Activated naive CD4-positive, alpha-beta T cell treated with anti-CD3 and anti-CD28 coated beads, Interleukin-2, amount 50 U/mL, for 72 hours (primary cell): Measurements from ENCODE around the gene NR3C1. TPM values are rescaled to one million over a fixed set of nuclear protein-coding genes. Genes with fewer than 3 reads are reported as not detected.

Experiments
- ATAC-seq, 2 donors: fragments of 150-1000 bp; cut with Tn5 transposase; 2 replicates each; pipeline ENCODE4 v1.10.0; 2021; ENCODE audit warnings: mild to moderate bottlenecking in 2 of 2, moderate library complexity in 2 of 2
- DNase-seq, 2 donors: peaks; one replicate each; pipeline ENCODE4 v3.0.0; 2021 to 2022; ENCODE audit warnings: low spot score in 2 of 2
- H3K27ac Mint-ChIP-seq, 2 donors: one replicate each; pipeline ENCODE4 v1.8.0; 2022; ENCODE audit warnings: mild to moderate bottlenecking in 2 of 2, mixed read lengths in 2 of 2
- H3K36me3 Mint-ChIP-seq, 2 donors: one replicate each; pipeline ENCODE4 v1.8.0; 2022; ENCODE audit warnings: mixed read lengths in 2 of 2
- H3K9me3 Mint-ChIP-seq, 2 donors: one replicate each; pipeline ENCODE4 v1.8.0; 2022; ENCODE audit warnings: mixed read lengths in 2 of 2
- total RNA-seq, 2 donors: library from RNA; stranded (reverse); gene quantifications; one replicate each; pipeline ENCODE4 v1.2.3, GENCODE V29; 2022

Gene NR3C1
- total RNA-seq, 2 donors from 2014 or later = 39.5 to 43.6 TPM

DNA sequence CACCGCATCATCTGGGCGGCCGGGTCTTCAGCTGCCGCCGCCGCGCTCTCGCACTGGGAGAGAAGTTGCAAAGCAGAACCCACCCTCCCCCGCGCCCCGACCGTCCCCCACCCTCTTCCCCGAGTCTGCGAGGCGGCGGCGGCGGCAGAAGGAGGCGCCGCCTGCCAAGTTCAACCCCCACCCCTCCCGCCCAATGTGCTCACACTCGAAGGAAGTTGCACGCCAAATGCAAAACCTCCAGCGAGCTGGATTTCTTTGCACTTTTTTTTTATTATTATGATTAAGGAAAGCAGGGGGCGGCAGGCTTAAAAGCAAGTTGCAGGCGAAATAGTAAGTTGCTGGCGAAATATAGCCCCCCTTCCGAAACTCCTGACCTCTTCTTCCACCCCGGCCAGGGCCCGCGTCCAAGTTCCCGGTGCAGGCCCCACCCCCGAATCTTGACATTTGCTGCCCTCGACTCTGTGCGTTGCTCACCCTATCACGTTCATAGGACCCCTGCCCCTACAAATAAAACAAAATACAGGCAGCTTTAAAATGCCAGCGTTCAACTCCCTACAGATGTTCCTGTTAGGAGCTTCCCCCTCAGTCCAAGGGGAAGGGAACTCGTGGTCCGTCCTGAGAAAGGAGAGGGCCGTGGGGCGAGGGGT, 1.1 kb upstream of the NR3C1 start:
- Mint-ChIP-seq H3K36me3 (peaks cover 34 to 43% of the 10 kb centered on the region in 2 donors), H3K9me3 (no peaks in the 10 kb centered on the region), H3K27ac (peak overlapping the region; percentile 96 to 99)
- peak; percentile 55 to 70 for DNase-seq
- peak; percentile 44 to 50 for ATAC-seq

- H3K36me3 Mint-ChIP-seq = peaks cover 37 to 49% of the 10 kb centered on the region in 2 donors
Observed at GRCh38 chr5:143403334-143403592, 223 bp downstream of the NR3C1 start.

GRCh38 chr5:143402553-143403333, 743 bp downstream of the NR3C1 start:
- no peak for ATAC-seq

More at GRCh38 chr5:143403334-143403592, 223 bp downstream of the NR3C1 start:
- Mint-ChIP-seq H3K9me3 (no peaks in the 10 kb centered on the region), H3K27ac (peak overlapping the region; percentile 74 to 99)
- ATAC-seq = peak; percentile 13 to 20
- no peak for DNase-seq

GRCh38 chr5:143402017-143402552, 1.4 kb downstream of the NR3C1 start:
- DNase-seq = no peak
- H3K9me3 Mint-ChIP-seq = no peaks in the 10 kb centered on the region
- no peak for ATAC-seq
- H3K36me3 Mint-ChIP-seq = peaks cover 37 to 45% of the 10 kb centered on the region in 2 donors
- peak overlapping the region; percentile 72 to 99 for H3K27ac Mint-ChIP-seq

More at GRCh38 chr5:143402553-143403333, 743 bp downstream of the NR3C1 start:
- H3K36me3 Mint-ChIP-seq = peaks cover 37 to 49% of the 10 kb centered on the region in 2 donors
- DNase-seq = peak; percentile 50 to 61
- peak overlapping the region; percentile 74 to 99 for H3K27ac Mint-ChIP-seq
- no peaks in the 10 kb centered on the region for H3K9me3 Mint-ChIP-seq

DNA sequence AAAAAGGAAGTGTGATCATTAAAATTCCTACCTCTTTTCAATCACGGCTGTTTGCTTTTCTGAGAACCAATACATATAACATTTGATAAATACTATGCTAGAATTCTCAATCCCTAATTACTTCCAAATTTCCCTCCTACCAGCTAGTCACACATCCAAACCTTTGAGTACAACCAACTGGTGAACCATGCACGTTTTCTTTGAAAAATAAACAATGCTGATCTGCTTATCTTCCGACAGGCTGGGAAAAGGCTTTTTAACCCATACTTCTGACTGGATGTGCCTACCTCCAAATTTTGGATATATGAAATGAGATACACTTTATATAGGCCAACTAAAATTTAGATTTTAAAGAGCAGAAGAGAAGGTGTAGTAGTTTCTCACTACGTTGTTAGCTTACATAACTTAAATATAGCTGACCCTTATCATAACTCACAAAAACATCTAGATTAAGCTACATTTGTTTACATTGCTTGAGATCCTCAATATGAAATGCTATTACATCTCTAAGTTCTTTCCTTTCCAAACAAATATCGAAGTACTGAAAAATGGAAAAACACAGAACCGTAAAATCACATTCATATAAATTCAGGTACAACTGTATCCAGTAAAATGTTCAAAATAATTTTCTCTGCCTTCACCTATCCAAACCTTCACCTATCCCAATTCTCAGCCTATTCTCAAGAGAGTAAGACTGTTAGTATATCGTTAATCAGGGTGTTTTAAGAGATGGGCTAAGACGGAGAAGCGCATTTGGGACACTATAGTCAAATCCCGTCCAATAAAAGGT, 2.1 kb downstream of the NR3C1 start:
- peaks cover 32 to 38% of the 10 kb centered on the region in 2 donors for H3K36me3 Mint-ChIP-seq
- DNase-seq = no peak
- H3K9me3 Mint-ChIP-seq = no peaks in the 10 kb centered on the region
- ATAC-seq = no peak
- peak overlapping the region in 1 of 2 donors; percentile 99 for H3K27ac Mint-ChIP-seq

DNA sequence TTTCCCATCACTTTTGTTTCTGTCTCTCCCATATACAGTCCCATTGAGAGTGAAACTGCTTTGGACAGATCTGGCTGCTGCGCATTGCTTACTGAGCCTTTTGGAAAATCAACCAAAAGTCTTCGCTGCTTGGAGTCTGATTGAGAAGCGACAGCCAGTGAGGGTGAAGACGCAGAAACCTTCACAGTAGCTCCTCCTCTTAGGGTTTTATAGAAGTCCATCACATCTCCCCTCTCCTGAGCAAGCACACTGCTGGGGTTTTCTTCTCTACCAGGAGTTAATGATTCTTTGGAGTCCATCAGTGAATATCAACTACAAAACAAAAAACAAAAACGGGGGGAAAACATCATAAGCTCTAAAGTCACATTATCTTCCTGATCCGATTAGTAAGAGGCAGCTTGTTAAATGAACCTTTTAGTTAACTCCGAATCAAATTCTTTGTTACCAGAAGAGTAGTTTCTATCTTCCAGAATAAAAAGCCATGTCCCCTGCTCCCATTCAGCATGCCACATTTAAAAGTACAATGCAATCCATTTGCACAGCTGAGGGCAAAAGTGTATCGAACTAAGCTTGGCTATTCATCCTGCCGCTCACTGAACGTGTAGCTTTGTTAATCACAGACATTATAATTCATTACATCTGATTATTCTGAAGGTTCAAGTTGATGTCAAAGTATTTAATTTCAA, 2.8 kb downstream of the NR3C1 start:
- H3K9me3 Mint-ChIP-seq = no peaks in the 10 kb centered on the region
- H3K36me3 Mint-ChIP-seq = peaks cover 27 to 32% of the 10 kb centered on the region in 2 donors
- peak overlapping the region in 1 of 2 donors; percentile 66 for H3K27ac Mint-ChIP-seq
- DNase-seq (no peak), ATAC-seq (no peak)

DNA sequence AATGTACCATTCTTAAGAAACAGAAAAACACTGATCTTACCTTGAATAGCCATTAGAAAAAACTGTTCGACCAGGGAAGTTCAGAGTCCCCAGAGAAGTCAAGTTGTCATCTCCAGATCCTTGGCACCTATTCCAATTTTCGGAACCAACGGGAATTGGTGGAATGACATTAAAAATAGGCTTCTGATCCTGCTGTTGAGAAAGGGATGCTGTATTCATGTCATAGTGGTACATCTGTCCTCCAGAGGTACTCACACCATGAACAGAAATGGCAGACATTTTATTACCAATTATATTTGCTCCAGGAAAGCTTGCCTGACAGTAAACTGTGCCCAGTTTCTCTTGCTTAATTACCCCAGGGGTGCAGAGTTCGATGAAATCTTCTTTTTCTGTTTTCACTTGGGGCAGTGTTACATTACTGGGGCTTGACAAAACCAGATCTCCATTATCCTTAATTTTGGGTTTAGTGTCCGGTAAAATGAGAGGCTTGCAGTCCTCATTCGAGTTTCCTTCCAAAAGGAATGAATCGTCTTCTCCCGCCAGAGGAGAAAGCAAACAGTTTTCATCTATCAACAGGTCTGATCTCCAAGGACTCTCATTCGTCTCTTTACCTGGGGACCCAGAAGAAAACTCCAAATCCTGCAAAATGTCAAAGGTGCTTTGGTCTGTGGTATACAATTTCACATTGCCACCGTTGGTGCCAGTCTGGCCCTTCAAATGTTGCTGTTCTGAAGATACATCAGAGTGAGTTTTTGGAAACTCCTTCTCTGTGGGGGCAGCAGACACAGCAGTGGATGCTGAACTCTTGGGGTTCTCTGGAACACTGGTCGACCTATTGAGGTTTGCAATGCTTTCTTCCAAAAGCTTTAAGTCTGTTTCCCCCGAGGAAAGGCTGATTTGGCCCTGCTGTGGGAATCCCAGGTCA, 3.6 kb downstream of the NR3C1 start:
- Mint-ChIP-seq H3K27ac (peak overlapping the region in 1 of 2 donors; percentile 66), H3K36me3 (peaks cover 23 to 27% of the 10 kb centered on the region in 2 donors), H3K9me3 (no peaks in the 10 kb centered on the region)
- DNase-seq (no peak), ATAC-seq (no peak)

DNA sequence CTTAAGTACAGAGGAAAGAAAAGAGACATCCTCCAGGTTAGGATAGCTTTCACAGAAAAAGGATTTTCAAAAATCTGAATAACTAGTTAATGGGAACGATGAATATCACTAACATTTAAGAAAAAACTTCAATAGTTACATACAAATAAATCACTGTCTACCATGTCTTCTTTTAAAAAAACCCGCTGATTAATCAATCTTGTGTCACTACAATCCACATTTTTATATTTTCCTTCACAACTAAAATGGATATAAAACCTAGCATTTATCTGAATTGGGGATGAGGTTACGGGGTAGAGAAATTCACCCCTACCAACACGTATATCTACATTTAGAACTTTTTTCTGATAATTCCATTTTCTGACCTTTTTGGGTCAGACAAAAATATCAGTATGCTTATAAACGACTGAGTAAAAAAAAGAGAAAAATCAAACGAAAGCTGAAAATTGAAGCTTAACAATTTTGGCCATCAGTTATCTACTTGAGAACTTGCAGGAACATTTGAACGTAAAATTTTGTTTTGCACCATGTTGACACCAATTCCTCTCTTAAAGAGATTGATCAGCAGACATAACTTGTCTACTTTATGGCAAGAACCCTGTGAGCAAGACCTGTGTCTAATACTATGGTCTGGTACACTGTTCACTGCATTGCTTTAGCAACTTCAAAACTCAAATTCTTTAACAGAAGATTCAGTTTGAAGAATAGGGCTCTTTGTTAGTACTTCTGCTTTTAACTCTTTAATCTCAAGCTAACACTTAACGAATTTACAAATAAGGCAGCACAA, 4.8 kb downstream of the NR3C1 start:
- DNase-seq (no peak), ATAC-seq (no peak)
- Mint-ChIP-seq H3K9me3 (no peaks in the 10 kb centered on the region), H3K27ac (no peak overlapping the region), H3K36me3 (peaks cover 23 to 27% of the 10 kb centered on the region in 2 donors)

DNA sequence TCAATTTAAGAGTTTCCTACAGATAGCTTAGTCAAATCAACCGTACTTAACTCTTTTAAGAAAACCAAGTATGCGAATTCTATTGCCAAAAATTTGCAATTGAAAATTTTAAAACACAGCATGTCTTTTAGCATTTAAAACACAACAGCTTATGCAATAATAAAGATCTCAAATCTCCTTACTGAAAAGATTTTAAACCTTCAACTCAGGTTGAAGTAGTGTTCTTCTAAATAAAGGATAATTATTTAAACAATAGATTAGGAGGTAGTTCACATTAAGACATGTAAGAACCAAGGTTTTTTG, 5.5 kb downstream of the NR3C1 start:
- Mint-ChIP-seq H3K27ac (no peak overlapping the region), H3K9me3 (no peaks in the 10 kb centered on the region), H3K36me3 (peaks cover 23 to 27% of the 10 kb centered on the region in 2 donors)
- no peak for DNase-seq
- ATAC-seq = no peak

- H3K36me3 Mint-ChIP-seq = peaks cover 23 to 27% of the 10 kb centered on the region in 2 donors
- ATAC-seq (no peak), DNase-seq (no peak)
- H3K9me3 Mint-ChIP-seq = no peaks in the 10 kb centered on the region
- no peak overlapping the region for H3K27ac Mint-ChIP-seq
Observed at GRCh38 chr5:143397302-143398052, 6.0 kb downstream of the NR3C1 start.

DNA sequence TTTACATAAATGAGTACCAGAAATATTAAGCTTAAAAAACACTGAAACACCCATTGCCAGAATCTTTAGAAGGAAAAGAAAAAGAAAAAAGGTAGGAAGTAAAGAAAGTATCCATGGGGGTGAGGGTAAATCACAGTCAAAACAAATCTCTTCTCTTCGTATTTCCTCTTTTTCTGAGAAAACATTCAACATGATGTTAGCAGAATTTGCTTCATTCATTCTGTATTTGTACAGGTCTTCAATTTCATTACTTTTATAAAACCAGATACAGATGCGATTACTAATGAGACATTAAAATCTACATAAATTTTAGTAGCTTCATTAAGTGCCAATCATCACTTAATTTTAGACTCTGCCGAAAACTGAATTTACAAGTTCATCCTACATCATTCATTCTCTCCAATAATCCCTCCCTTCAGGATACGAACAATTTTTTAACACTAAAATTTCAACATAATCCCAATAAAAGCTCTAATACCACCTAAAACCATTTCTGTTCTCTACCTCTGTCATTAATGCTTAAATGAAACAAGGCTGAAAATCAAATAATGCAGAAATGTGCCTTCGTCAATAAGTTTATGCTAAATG, 7.0 kb downstream of the NR3C1 start:
- no peak for DNase-seq
- peaks cover 16 to 25% of the 10 kb centered on the region in 2 donors for H3K36me3 Mint-ChIP-seq
- ATAC-seq = peak in 1 of 2 donors; percentile 23
- H3K27ac Mint-ChIP-seq = peak overlapping the region; percentile 58 to 63
- no peaks in the 10 kb centered on the region for H3K9me3 Mint-ChIP-seq

DNA sequence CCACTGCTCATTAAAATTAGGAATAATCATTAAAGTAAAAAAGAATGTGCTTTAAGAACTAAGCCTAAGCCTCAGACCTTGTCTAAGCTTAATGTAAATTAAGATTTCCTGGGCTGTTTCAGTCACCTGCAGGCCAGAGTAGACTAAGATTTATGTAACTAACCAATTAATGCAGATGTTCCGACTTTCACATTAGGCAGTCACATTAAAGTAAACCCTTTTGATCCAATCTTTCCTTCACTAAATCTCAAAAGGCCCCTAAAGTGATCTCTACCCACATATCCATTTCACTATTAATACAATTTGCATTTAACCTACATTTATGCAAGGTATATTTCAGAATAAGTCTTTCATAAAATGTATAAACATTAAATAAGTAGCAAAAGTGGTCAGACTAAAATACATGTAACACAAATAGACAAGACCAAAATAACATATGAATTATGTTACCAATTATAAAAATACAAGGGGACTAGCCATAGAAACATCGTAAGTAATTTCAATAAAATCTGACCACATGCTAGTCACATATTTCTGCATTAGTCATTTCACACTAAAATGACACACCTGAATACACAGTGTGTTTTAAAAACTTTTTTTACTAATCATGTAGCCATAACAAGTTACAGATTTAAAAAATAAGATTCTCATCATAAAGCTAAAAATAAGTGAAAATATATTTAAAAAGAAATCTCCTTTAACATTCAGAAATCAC, 7.7 kb downstream of the NR3C1 start:
- Mint-ChIP-seq H3K27ac (peak overlapping the region in 1 of 2 donors; percentile 63), H3K9me3 (no peaks in the 10 kb centered on the region), H3K36me3 (peaks cover 16 to 19% of the 10 kb centered on the region in 2 donors)
- ATAC-seq (peak; percentile 82 to 84), DNase-seq (no peak)

GRCh38 chr5:143393524-143393923, 10.0 kb downstream of the NR3C1 start:
- no peaks in the 10 kb centered on the region for H3K9me3 Mint-ChIP-seq
- H3K27ac Mint-ChIP-seq = no peak overlapping the region
- ATAC-seq = no peak
- DNase-seq = no peak
- no peaks in the 10 kb centered on the region for H3K36me3 Mint-ChIP-seq
